Medulla oblongata (tissue), 1 donor: Measurements from ENCODE around the gene ADGRD2.
"Not testable (repeated sequence)": the region's sequence is repeated elsewhere in the genome, so short reads cannot be mapped to it uniquely, and the experiment has no call there.

Experiments used
- DNase-seq: peaks from one replicate; pipeline ENCODE4 v3.0.0-alpha.2; 2015; ENCODE audit errors: extremely low spot score

ADGRD2 gene, protein sequence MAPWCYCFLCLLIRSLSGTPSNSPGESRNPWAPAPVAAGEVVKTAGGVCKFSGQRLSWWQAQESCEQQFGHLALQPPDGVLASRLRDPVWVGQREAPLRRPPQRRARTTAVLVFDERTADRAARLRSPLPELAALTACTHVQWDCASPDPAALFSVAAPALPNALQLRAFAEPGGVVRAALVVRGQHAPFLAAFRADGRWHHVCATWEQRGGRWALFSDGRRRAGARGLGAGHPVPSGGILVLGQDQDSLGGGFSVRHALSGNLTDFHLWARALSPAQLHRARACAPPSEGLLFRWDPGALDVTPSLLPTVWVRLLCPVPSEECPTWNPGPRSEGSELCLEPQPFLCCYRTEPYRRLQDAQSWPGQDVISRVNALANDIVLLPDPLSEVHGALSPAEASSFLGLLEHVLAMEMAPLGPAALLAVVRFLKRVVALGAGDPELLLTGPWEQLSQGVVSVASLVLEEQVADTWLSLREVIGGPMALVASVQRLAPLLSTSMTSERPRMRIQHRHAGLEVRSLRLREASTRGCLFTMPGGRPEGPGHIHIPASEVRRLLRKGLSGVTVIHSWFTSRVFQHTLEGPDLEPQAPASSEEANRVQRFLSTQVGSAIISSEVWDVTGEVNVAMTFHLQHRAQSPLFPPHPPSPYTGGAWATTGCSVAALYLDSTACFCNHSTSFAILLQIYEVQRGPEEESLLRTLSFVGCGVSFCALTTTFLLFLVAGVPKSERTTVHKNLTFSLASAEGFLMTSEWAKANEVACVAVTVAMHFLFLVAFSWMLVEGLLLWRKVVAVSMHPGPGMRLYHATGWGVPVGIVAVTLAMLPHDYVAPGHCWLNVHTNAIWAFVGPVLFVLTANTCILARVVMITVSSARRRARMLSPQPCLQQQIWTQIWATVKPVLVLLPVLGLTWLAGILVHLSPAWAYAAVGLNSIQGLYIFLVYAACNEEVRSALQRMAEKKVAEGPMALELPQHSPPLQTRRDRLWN

DNA sequence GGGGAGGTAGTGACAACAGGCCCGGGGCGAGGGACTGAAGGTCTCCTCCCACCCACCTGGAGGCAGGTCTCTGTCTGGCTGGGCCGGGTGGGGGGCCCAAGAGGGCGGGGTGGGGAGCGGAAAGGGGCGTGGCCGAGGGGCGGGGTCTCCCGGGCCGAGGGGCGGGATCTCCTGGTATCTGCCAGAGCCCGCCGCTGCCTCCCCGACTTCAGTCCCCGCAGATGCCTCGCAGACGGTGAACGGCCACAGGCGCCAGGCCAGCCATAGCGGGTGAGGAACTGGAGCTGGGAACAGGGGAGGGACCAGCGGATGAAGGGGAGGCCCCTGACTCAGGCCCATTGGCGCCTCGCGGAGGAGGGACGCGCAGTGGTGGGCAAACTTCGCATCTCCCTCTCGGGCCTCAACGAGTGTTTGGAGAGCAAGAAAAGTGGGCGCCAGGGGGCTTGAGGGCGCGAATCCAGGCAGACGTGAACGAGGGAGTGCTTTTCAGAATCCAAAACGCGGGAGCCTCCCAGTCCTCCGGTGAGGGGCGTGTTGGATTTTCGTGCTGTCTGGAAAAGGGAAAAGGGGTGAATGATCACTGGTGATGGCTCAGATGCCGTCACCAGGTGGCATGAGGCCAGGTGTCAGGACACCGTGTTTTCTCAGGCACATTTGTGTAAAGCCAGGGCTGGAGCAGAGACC, at the start of gene ADGRD2:
ADGRD2 (plus strand) TSS at position 211 of the 684 bp plus-strand sequence. CDS start 1,216 bp downstream, outside the sequence.
- no peak for DNase-seq

DNA sequence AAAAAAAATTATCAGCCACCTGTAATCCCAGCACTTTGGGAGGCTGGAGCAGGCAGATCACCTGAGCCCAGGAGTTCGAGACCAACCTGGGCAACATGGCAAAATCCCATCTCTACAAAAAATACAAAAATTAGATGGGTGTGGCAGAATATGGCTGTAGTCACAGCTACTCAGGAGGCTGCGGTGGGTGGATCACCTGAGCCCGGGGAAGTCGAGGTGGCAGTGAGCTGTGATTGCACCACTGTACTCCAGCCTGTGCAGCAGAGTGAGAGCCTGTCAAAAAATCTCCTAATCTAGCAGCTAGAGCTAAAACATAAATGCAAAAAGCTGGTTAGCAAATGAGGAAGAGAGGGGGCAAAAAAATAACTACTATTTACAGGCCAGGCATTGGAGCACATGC, 47.0 kb upstream of the ADGRD2 start:
- DNase-seq = no peak

DNA sequence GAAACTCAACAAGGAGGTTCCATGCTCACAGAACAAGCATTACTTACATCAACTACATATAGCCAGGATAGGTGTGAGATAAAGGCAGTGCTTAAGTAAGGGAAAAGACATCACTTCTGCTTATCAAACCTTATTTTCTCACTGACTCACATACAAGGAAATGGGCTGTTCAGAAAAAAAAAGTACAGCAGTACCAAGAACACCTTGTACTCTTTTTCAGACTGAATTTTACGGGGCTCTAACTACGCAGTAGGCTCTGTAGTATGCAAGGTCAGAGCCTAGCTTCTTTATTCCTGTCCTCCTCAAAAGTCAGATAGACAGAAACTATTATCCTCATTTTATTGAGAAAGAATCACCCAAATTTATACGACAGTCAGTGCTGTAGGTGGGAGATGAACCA, 40.8 kb upstream of the ADGRD2 start:
- no peak for DNase-seq

DNA sequence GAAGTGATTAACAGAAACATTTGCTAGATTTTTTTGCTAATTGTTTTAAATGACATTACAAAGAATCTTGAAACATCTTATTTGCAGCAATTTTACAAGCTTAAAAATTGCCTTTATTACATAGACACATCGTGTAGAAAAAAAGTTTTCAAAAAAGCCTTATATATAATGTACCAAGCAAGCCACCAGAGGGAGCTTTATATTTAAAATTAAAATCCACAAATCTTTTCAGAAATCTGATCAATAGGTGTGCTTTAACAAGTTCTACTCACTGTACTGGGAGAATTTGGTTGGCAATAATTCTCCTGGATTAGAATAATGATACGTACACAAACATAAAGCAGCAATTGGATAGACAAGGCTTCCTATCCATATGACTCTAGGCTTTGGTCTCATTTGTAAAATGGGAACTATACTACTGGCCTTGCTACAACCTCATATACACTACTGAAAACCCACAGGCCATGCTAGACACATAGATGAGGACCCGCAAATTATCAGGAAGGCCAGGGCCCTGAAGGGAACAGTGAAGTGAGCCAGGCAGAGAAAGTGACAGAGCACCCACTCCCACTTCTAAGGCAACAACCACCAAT, 39.8 kb upstream of the ADGRD2 start:
- no peak for DNase-seq

DNA sequence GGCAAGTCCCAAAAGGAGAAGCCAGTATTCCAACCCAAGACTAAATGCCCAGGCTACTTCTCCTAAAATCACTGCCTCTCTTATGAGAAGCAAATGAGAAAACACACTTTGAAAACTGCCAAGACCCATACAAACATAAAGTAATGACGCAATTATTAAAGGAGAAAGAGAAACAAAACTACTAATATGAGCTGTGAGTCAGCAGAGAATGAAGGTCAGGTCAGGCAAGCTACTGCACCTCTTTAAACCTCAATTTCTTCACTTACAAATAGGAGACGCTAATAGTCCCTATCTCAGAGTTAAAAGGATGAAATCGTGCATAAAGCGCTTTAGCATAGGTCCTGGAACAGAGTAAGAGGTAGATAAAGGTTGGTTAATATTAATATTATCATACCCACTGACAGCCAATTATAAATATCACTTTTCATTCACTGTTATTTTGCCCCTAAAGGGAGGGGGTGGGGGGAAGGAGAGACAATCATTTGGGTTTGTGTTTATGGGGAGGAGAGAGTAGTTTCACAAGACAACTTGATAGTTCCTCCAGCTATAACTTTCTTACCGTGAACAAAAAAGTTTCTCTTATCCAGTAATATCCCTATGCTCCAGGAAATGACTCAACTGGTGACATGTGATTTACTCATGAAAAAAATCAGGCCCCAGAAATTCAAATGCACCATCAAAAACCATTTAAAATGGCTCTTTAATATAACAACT, 38.6 kb upstream of the ADGRD2 start:
- DNase-seq = no peak

DNA sequence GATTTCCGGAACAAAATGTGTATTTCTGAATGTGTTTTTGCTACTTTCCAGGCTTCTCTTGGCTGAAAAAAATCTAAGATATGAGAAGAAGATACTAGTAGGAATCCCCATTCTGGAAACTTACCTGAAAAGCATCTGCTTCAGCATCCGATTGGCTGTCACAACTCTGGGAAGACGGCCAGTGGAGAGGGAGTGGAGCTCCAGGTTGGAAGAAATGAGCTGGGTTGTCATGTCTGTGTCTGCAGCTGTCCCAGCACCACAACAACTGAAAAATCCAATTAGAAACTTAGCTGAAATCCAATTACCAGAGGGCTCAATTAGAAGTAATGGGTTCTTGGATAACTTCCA, 38.0 kb upstream of the ADGRD2 start:
- no peak for DNase-seq

DNA sequence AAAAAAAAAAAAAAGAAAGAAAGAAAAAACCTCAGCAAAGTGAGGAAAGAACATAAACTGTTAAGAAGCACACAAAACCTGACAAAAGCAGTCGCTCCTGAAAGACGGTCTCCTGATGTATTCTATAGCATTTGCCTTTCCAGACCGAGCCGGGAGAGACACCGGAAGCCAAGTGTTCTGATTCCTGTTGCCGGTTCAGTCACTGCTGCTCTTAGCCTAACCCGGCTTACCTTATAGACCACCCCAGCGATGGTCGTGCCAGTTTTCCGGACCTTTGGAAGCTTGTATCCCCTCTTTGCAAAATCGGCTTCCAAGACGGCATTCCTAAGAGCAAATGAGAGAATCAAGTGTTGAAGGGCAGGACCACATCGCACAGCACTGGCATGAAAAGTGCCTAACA, 35.6 kb upstream of the ADGRD2 start:
- DNase-seq = no peak

DNA sequence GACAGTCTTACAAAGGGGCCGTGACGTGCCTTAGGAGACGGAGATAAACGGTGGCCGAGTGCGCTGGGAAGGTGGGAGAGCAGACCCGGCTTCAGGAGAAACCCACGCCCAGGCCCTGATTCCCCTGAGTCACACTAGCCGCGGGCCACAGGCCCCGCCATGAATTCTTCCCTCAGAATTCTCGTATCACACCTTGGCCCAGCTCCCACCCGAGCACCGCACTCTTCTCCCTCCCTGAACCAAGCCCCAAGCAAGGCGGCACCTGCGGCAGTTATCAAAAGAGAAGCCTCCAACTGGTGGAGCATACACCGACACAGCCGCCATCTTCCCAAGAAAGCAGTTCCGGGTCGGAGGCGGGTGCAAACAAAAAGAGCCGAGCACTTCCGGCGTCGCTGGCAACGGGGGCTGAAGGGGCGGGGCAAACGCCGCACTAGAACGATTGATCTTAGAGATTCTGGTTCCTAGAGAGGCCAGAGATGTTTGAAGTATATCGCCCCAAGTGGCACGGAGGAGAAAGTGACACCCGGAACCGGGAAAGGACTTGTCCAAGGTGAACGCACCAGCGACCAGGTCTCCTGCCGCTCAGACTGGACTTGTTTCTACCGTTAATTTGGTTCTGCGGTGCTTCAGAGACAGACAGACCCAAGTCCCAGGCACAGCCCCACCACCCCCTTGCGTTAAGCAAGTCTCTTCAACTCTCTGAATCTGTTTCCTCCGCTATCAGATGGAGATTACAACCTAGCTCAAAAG, 35.0 kb upstream of the ADGRD2 start, which contains the start of gene PSMB7:
PSMB7 (minus strand) TSS at position 341 of the 750 bp plus-strand sequence; CDS start at position 324, 17 bp downstream.
- peak; percentile 97 for DNase-seq

DNA sequence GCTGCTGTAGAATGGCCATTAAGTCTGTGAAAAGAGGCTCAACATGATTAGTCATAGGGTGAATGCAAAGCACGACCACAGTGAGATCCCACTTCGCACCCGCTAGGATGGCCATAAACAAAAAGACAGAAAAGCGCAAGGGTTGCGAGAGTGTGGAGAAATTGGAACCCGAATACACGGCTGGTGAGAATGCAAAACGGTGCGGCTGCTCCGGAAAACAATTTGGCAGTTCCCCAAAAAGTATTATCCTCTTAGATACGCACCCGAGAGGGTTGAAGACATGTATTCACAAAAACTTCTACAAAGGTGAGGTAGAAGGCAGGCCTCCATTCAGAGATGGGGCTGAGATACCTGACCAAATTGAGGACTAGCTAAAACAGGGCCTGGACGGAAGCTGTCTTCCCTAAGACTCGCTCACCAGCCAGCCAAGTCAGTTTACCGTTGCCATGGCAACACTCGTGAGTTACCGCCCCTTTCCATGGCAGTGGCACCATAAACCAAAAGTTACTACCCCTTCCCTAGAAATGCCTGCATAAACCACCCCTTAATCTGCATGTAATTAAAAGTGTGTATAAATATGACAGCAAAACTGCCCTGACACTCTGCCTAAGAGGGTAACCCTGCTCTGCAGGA, 34.3 kb upstream of the ADGRD2 start:
- DNase-seq = peak; percentile 7

DNA sequence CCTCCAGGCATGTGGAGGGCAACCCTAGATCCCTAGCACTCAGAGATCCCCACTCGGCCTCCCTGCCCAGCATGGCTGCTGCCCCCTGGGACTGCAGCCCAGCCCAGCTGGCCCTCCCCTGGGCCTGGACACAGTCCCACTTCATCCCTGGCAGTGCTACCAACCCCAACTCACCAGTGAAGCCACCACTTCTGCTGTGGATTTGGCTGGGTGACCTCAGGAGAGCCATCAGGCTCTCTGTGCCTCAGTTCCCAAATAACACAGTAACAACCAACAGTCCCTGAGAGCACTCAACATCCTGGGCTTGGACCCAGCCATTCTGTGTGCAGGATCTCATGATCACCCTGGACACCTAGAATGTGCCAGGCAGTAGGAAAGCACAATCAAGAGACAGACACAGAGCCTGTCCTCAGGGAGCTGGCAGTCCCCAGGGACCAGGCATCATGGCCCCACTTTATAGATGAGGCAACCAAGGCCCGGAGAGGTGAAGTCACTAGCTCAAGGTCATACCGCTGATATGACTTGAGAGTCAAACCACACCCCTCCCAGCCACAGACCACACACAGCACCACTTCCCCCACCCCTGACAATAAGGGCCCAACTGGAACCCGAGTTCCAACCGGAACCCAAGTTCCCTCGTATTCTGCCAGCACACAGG, 30.3 kb upstream of the ADGRD2 start:
- DNase-seq = no peak

DNA sequence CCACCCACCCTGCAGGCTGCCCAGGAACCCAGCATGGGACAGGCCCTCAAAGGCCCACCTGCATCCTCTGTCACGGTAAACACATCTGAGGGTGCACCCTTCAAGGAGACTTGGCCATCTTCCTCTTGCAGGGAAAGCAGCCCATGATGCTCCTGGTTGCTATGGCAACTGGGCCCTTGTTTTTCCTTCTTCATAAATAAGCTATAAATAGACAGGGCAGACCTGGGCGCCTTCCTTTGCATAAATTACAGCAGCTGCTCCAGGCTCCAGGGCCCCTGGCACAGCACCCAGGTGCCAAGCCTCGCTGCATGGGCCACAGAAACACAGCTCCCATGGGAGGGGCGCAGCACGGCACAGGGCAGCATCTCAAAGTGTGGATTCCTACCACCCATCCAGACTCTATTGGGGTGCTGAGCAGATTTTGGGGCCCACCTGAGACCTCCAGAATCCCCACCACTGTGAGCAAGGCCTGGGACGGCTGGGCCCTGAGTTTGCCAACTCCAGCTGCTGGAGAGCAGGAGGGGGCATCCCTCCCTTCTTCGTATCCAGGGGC, 29.2 kb upstream of the ADGRD2 start:
- DNase-seq = no peak

DNA sequence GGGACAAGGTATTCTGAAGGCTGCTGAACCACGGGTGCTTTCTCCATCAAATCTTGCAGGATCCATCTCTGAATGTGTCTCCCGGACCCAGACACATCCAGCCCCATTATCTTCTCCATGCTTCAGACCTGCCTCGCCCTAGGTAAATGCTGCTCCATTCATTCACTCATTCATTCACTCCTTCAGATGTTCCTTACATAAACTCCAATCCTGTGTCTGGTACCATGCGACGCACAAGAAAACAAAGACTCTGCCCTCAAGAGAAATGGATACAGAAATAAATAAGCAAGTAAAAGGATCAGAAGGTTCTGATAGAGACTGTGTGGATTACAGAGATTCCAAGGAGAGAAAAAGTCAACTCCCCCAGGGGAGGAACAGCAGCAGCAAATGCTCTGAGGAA, 27.1 kb upstream of the ADGRD2 start:
- no peak for DNase-seq

DNA sequence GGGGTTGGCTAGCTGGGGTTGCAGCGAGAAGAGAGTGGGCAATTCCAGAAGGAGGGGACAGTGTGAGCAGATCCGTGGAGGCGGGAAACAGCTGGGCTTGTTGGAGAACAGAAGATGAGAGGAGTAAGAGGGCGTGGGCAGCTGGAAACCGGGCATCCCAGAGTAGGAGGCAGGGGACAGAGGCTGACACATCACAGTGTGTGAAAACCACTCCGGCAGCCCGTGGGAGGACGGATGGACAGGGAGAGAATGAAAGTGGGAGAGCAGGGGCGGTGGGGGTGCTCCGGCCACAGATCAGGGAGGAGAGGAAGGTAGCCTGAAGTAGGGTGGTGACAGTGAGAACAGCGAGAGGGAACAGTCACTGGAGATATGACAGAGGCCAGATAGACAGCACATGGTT, 26.7 kb upstream of the ADGRD2 start:
- DNase-seq = no peak

DNA sequence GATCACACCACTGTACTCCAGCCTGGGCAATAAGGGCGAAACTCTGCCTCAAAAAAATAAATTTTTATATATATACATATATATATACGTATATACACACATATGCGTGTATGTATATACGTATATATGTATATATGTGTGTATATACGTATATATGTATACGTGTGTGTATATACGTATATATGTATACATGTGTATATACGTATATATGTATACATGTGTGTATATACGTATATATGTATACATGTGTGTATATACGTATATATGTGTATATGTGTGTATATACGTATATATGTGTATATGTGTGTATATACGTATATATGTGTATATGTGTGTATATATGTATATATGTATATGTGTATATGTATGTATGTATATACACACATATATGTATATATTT, 24.5 kb upstream of the ADGRD2 start:
- DNase-seq = not testable (repeated sequence)

DNA sequence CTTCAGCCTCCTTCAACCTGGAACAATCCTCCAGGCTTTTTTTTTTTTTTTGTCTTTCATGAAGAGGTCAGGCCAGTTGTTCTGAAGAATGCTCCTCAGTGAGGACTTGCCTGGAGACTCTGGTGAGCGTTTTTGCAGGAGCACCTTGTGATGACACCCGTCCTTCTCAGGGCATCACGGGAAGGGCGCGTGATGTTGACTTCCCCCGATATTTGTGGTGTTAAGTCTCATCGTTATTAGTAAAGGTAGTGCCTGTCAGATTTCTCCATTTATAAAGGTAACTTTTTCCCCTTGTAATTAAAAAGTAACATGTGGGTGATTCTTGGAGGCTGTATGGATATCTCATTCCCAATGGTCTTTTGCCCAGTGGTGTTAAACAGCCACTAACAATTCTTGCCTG, 23.9 kb upstream of the ADGRD2 start:
- DNase-seq = no peak

DNA sequence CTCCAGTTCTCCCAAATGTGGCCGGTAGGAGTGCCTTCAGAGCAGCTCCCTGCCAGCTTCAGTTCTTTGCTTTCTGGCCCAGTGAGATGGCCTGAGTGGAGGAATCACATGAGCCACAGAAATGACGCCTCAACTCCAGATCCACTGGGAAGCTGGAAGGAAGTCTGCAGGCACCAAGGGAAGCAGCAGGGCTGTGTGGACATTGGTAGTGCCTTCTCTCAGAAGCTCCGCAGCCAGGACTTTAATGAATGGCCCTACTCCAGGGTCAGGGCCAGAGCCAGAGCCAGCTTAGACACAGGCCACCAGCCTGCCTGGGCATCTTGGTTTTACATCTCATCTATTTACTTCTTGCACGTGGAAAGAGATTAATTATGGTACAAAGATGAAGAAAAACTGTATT, 23.0 kb upstream of the ADGRD2 start:
- no peak for DNase-seq

DNA sequence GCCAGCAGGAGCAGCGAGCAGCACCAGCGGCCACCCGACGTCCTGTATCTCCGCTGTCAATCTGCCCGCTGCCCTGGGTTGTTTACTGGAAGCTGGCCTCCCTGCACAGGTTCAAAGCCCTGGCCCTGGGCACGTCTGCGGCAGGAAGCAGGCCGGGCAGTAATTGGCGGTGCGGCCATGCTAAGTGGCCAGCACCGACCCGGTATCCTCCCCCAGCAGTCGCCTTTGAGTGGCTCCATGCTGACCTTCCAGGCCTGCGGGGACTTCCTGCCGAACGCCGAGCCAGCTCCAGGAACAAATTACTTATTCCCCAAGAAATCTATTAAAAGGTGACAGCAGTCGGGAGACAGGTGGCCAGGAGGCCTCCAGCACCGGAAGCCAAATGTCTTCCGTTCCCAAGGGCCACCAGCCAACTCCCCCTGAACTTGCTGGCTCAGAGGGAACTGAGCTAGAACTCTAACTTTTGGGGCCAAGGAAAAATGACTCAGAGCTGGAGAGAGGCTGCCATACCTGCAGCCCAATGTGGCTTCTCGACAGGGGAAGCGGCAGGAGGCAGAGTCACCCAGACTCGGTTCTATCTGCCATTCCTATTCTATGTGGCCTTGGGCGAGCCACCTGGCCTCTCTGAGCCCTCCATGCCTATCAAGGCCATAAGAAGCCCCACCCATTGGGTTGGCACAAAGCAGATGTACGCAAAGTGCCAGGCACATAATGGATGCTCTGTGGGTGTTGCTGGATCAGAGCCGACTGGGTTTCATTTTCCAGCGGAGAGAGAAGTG, 21.3 kb upstream of the ADGRD2 start:
- peak; percentile 29 for DNase-seq

DNA sequence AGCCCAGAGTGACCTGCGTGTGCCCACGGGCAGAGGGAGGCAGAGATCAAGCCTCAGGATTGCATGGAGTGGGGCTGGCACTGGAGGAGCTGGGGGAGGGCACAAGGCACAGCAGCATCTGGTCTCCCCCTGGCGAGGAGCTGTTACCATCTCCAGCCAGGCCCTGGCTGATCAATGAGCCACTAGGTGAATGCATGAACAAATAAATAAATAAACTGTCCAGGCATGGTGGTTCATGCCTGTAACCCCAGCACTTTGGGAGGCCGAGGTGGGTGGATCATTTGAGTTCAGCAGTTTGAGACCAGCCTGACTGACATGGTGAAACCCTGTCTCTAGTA, 20.8 kb upstream of the ADGRD2 start:
- DNase-seq = no peak
